ENCODE results near the gene NDUFS1. TPM values are rescaled to one million over a fixed set of nuclear protein-coding genes. Genes with fewer than 3 reads are reported as not detected.

NDUFS1 gene
- total and polyA plus RNA-seq, 9 of the 15 experiments (the other 6 are each of a cell fraction or from before 2014, with no cell fraction given): 75.0 to 130 (median 91.5) TPM

- TF ChIP-seq POLR2A (conservative IDR thresholded peaks at IDR 0.05) (peak; percentile 78), CTCF (IDR thresholded peaks at IDR 0.05 in 2 of 3, conservative IDR thresholded peaks at IDR 0.05 in 1 of 3; ENCODE audit: insufficient read depth in 2 of 3, low read depth in 1 of 3, low read length in 3 of 3) (peak; percentile 31 to 60 (median 43); a peak in 5 of 6 replicates), CBX2 (IDR thresholded peaks at IDR 0.05; ENCODE audit: insufficient read depth, low read length, poor library complexity, severe bottlenecking) (no peak), KLF13 (tag; IDR thresholded peaks at IDR 0.05; ENCODE audit: borderline replicate concordance, low read depth) (no peak), RFX5 (IDR thresholded peaks at IDR 0.05; ENCODE audit: low read depth, low read length) (no peak), VEZF1 (CRISPR knock-in tag; IDR thresholded peaks at IDR 0.05) (peak; percentile 87), RAD21 (CRISPR knock-in tag; conservative IDR thresholded peaks at IDR 0.05 in 1 of 2, IDR thresholded peaks at IDR 0.05 in 1 of 2) (no peak), TCF15 (CRISPR knock-in tag; IDR thresholded peaks at IDR 0.05) (no peak), ZNF740 (CRISPR knock-in tag; IDR thresholded peaks at IDR 0.05) (peak; percentile 89), ZNF740 (tag; IDR thresholded peaks at IDR 0.05) (peak in 1 of 2 experiments; percentile 78; a peak in 2 of 4 replicates), LEF1 (IDR thresholded peaks at IDR 0.05) (no peak), ZFPM2 (CRISPR knock-in tag; IDR thresholded peaks at IDR 0.05) (no peak), ZNF766 (CRISPR knock-in tag; conservative IDR thresholded peaks at IDR 0.05) (no peak), TCF3 (CRISPR knock-in tag; IDR thresholded peaks at IDR 0.05) (no peak), KLF16 (IDR thresholded peaks at IDR 0.05) (no peak), ZNF174 (CRISPR knock-in tag; IDR thresholded peaks at IDR 0.05) (no peak), BDP1 (IDR thresholded peaks at IDR 0.05; ENCODE audit: insufficient read depth, insufficient read length) (no peak)
Observed at GRCh38 chr2:206085742-206086445, 73.3 kb downstream of the NDUFS1 start, which contains the start of gene INO80D (continued).

Measured in K562 (cell line).